K562 (cell line): Measurements from ENCODE around the gene TMEM181. TPM values are rescaled to one million over a fixed set of nuclear protein-coding genes. Genes with fewer than 3 reads are reported as not detected.

Experiments used
- ATAC-seq: fragments of 200-7000 bp; cut with Tn5 transposase; 3 replicates; pipeline ENCODE4 v1.9.1; 2020; ENCODE audit warnings: moderate library complexity
- BruUV-seq: library from RNA; stranded (reverse); fragments of 400-500 nt; replicated peaks from 2 replicates; lab custom pipeline; 2021; lab: Mats Ljungman, UMichigan
- CTCF ChIA-PET: fragments of 300-600 bp; formaldehyde crosslinking; extraction: SDS; loops from one replicate; lab custom pipeline; 2021; ENCODE audit warnings: low intra/inter-chr PET ratio; lab: Yijun Ruan, JAX
- POLR2A ChIA-PET: fragments of 300-600, 350-650 bp; sonication (Branson Sonifier 250); formaldehyde crosslinking; extraction: SDS; loops from one replicate; lab custom pipeline; 2021; ENCODE audit warnings: antibody characterized with exemption, inconsistent platforms; lab: Yijun Ruan, JAX
- DNase-seq, 4 experiments: peaks; one replicate each; pipeline versions ENCODE4 v3.0.0 to v3.0.0-alpha.2; 2011 to 2018; ENCODE audit warnings: low spot score in 3 of 4, mixed read lengths in 3 of 4; ENCODE audit errors: extremely low read depth in 1 of 4
- FAIRE-seq: peaks from 2 replicates; lab custom pipeline; 2011; peaks lifted over from hg19 to GRCh38; lab: Jason Lieb, UNC
- H2AFZ ChIP-seq: 2 replicates; pipeline ENCODE4 v1.6.0; 2011; ENCODE audit warnings: low read depth, low read length, control low read depth, inconsistent platforms
- H3K27ac ChIP-seq: fragments of 200-600 bp; 3 replicates; pipeline ENCODE4 v1.8.0; 2011; ENCODE audit warnings: low read depth, mild to moderate bottlenecking, control low read depth, inconsistent platforms, low read length, moderate library complexity, mixed read lengths; ENCODE audit errors: extremely low read depth
- H3K27me3 ChIP-seq, 2 experiments: fragments of 300-600 bp in 1 of 2; 2 replicates in 1 of 2; 3 replicates in 1 of 2; pipeline versions ENCODE4 v1.6.0 to v1.8.0; 2011; ENCODE audit warnings: inconsistent platforms in 2 of 2, low read length in 2 of 2, mild to moderate bottlenecking in 1 of 2, mixed read lengths in 1 of 2, moderate library complexity in 1 of 2; ENCODE audit not compliant: control insufficient read depth in 2 of 2, insufficient read depth in 2 of 2
- H3K36me3 ChIP-seq: fragments of 300-600 bp; 3 replicates; pipeline ENCODE4 v1.8.0; 2011; ENCODE audit warnings: mild to moderate bottlenecking, low read length, inconsistent platforms; ENCODE audit not compliant: control insufficient read depth, insufficient read depth
- H3K4me1 ChIP-seq, 2 experiments: fragments of 200-600 bp in 1 of 2; replicated peaks in 1 of 2; 2 replicates in 1 of 2; 3 replicates in 1 of 2; pipeline versions ENCODE4 v1.5.1 to v1.8.0; 2011; ENCODE audit warnings: inconsistent platforms in 2 of 2, low read length in 2 of 2, mild to moderate bottlenecking in 1 of 2, mixed read lengths in 1 of 2, moderate library complexity in 1 of 2; ENCODE audit not compliant: control insufficient read depth in 2 of 2, insufficient read depth in 2 of 2
- H3K4me2 ChIP-seq: 2 replicates; pipeline ENCODE4 v1.6.1; 2011; ENCODE audit warnings: low read length, control low read depth, inconsistent platforms, mixed read lengths; ENCODE audit not compliant: insufficient read depth
- H3K4me3 ChIP-seq: fragments of 200-600 bp; sonication (generic), shearing (Covaris generic); 2 replicates; pipeline ENCODE4 v1.5.1; 2016; ENCODE audit warnings: control low read depth, inconsistent platforms
- H3K79me2 ChIP-seq: fragments of 200-600 bp; 3 replicates; pipeline ENCODE4 v1.8.0; 2011; ENCODE audit warnings: low read length, inconsistent platforms; ENCODE audit not compliant: control insufficient read depth, insufficient read depth
- H3K9ac ChIP-seq, 2 experiments: 2 replicates each; pipeline versions ENCODE4 v1.6.0 to v1.6.1; 2011; ENCODE audit warnings: low read depth in 2 of 2, low read length in 2 of 2, control low read depth in 1 of 2, inconsistent platforms in 1 of 2, mild to moderate bottlenecking in 1 of 2, mixed read lengths in 1 of 2; ENCODE audit not compliant: insufficient read depth in 1 of 2
- H3K9me1 ChIP-seq: one replicate; pipeline ENCODE4 v1.6.0; 2011; ENCODE audit warnings: inconsistent platforms, mild to moderate bottlenecking, low read length, moderate library complexity; ENCODE audit not compliant: control insufficient read depth, insufficient read depth
- H3K9me3 ChIP-seq: replicated peaks from 2 replicates; pipeline ENCODE4 v1.5.1; 2011; ENCODE audit warnings: low read depth, low read length, inconsistent platforms; ENCODE audit not compliant: control insufficient read depth, insufficient read depth
- H4K20me1 ChIP-seq: replicated peaks from 2 replicates; pipeline ENCODE4 v1.6.1; 2011; ENCODE audit warnings: low read length, inconsistent platforms, mixed read lengths; ENCODE audit not compliant: control insufficient read depth, insufficient read depth
- ELF1 ChIP-seq: fragments of 200-800 bp; sonication (Bioruptor generic); IDR thresholded peaks from 2 replicates; pipeline ENCODE4 v1.6.1; 2016; ENCODE audit warnings: missing genetic modification characterization, missing compliant biosample characterization
- MYNN ChIP-seq, 2 experiments: sonication (generic); formaldehyde crosslinking in 1 of 2; IDR thresholded peaks; 2 replicates each; pipeline versions ENCODE4 v1.5.0 to v1.6.1; 2016 to 2020; ENCODE audit warnings: antibody characterized with exemption in 1 of 2, missing genetic modification reagents in 1 of 2
- ZNF212 ChIP-seq: fragments of 450-650 bp; formaldehyde crosslinking; IDR thresholded peaks from 2 replicates; pipeline ENCODE4 v1.4.0; 2020; ENCODE audit warnings: mild to moderate bottlenecking
- WGBS: fragments of 100-300 bp; shearing (Covaris generic); methylation state at CpG from one replicate; pipeline ENCODE4 v1.1.6; 2016; ENCODE audit warnings: low coverage, mixed read lengths; ENCODE audit not compliant: insufficient coverage; ENCODE audit errors: missing lambda C conversion rate; 5-methylcytosine and 5-hydroxymethylcytosine counted together
- in situ Hi-C: fragments of 300-500 bp; cut with MboI; formaldehyde crosslinking; loops from 4 replicates; pipeline ENCODE4 v1.15.0; 2018; ENCODE audit warnings: inconsistent platforms, mixed read lengths
- intact Hi-C: fragments of 100-400 bp; cut with micrococcal nuclease; formaldehyde crosslinking; loops from 2 replicates; pipeline ENCODE4 v1.14.2; 2022
- polyA plus RNA-seq, 8 experiments: library from polyadenylated mRNA; depleted of rRNA in 4 of 8; stranded (reverse) in 5 of 8; unstranded in 3 of 8; fragments of >200 nt; fragmentation: Nextera tagmentation in 2 of 8; fragmentation: Illumina TruSeq in 1 of 8; extraction: Ambion mirVana in 2 of 8; extraction: Trizol in 1 of 8; gene quantifications; 2 replicates each; pipeline versions ENCODE4 v1.2.1 to v1.2.3, GENCODE V29; 2011 to 2014; ENCODE audit warnings: inconsistent platforms in 1 of 8, missing spikeins in 1 of 8
- total RNA-seq, 7 experiments: library from RNA; depleted of rRNA in 6 of 7; stranded (reverse); fragments of >200 nt in 6 of 7; fragmentation: Illumina TruSeq in 2 of 7; extraction: Trizol in 2 of 7; gene quantifications; 2 replicates each; pipeline versions ENCODE4 v1.2.1 to v1.2.3, GENCODE V29; 2011 to 2021; ENCODE audit warnings: low replicate concordance in 1 of 7
- TF ChIP-seq, protein P1 (sequence below): IDR thresholded peaks from 2 replicates; pipeline ENCODE4 v1.6.1; 2014; ENCODE audit warnings: antibody characterized with exemption
- TF ChIP-seq, protein P2 (sequence below): fragments of 450-650 bp; IDR thresholded peaks from 2 replicates; pipeline ENCODE4 v1.6.1; 2014; ENCODE audit warnings: low read depth, mild to moderate bottlenecking, moderate library complexity, borderline replicate concordance

Gene TMEM181
- total and polyA plus RNA-seq, 9 of the 15 experiments (the other 6 are each of a cell fraction or from before 2014, with no cell fraction given): 5.6 to 27.2 (median 19.9) TPM

DNA sequence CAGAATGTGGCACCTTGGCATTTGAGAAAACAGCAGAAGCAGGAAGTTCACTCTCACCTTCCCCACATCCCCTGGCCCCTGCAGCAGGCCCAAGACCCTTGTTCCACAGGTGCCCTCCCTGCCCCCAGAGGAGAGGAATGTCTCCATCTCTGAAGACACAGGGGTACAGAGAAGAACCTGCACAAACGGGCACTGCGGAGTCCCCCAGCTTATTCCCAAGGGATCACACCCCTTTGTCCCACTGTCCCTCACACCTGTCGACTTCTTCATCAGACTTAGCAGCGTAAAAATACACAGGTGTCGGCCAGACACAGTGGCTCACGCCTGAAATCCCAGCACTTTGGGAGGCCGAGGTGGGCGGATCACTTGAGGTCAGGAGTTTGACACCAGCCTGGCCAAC lies 42.9 kb upstream of the TMEM181 start:
- WGBS: 10% methylated on average over 8 of the region's 8 CpGs
- FAIRE-seq: no peak
- POLR2A ChIA-PET: interaction anchor here (0.9 kb wide), 1 partner anchor 12 kb away, joined by 3 read pairs; no protein-coding TSS in a partner anchor

More for the DNA sequence above, 42.9 kb upstream of the TMEM181 start:
- H3K9me1 ChIP-seq: no peaks in the 10 kb centered on the region
- no peak overlapping the region for H3K27ac ChIP-seq
- H4K20me1 ChIP-seq: no peaks in the 10 kb centered on the region
- H3K36me3 ChIP-seq: no peaks in the 10 kb centered on the region
- no peak for ATAC-seq
- no TSS peak for BruUV-seq
- no peak overlapping the region for H3K9ac ChIP-seq
- H3K9me3 ChIP-seq: no peaks in the 10 kb centered on the region
- peaks cover 0 to 3% of the 10 kb centered on the region in 2 experiments; a peak in 2 of 5 replicates for H3K4me1 ChIP-seq
- in situ Hi-C loops: no loop called here
- H3K27me3 ChIP-seq: peaks cover 43 to 67% of the 10 kb centered on the region in 2 experiments
- no peaks in the 10 kb centered on the region for H3K79me2 ChIP-seq
- H3K4me2 ChIP-seq: no peak overlapping the region
- intact Hi-C loops: loop anchor here (5.0 kb wide), 1 partner anchor 175 kb away; no protein-coding TSS in a partner anchor
- CTCF ChIA-PET: interaction anchor here (1.2 kb wide), 1 partner anchor 49 kb away, joined by 3 read pairs; no protein-coding TSS in a partner anchor
- H2AFZ ChIP-seq: no peak overlapping the region
- no peak for DNase-seq
- TF ChIP-seq, protein P1, sequence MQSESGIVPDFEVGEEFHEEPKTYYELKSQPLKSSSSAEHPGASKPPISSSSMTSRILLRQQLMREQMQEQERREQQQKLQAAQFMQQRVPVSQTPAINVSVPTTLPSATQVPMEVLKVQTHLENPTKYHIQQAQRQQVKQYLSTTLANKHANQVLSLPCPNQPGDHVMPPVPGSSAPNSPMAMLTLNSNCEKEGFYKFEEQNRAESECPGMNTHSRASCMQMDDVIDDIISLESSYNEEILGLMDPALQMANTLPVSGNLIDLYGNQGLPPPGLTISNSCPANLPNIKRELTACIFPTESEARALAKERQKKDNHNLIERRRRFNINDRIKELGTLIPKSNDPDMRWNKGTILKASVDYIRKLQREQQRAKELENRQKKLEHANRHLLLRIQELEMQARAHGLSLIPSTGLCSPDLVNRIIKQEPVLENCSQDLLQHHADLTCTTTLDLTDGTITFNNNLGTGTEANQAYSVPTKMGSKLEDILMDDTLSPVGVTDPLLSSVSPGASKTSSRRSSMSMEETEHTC: no peak
- TF ChIP-seq, protein P2, sequence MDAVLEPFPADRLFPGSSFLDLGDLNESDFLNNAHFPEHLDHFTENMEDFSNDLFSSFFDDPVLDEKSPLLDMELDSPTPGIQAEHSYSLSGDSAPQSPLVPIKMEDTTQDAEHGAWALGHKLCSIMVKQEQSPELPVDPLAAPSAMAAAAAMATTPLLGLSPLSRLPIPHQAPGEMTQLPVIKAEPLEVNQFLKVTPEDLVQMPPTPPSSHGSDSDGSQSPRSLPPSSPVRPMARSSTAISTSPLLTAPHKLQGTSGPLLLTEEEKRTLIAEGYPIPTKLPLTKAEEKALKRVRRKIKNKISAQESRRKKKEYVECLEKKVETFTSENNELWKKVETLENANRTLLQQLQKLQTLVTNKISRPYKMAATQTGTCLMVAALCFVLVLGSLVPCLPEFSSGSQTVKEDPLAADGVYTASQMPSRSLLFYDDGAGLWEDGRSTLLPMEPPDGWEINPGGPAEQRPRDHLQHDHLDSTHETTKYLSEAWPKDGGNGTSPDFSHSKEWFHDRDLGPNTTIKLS: no peak
- TF ChIP-seq ELF1 (tag) (no peak), ZNF212 (CRISPR knock-in tag) (no peak), MYNN (IDR thresholded peaks at IDR 0.05) (no peak), MYNN (CRISPR knock-in tag; IDR thresholded peaks at IDR 0.05) (no peak)
- no peak overlapping the region for H3K4me3 ChIP-seq
